Esophagus muscularis mucosa (tissue), 3 donors: Measurements from ENCODE around the gene C19orf53.

Source experiments
- CTCF ChIP-seq, 3 experiments: fragments of 200-600 bp in 2 of 3; fragments of 450-650 bp in 1 of 3; sonication (generic) in 2 of 3; IDR thresholded peaks; one replicate each; pipeline ENCODE4 v1.5.1; 2017 to 2019; ENCODE audit warnings: antibody characterized with exemption in 3 of 3, mild to moderate bottlenecking in 2 of 3, moderate library complexity in 1 of 3
- POLR2A ChIP-seq: fragments of 450-650 bp; IDR thresholded peaks from one replicate; pipeline ENCODE4 v1.6.1; 2017; ENCODE audit warnings: antibody characterized with exemption, moderate library complexity, mild to moderate bottlenecking, low read depth

GRCh38 chr19:13794757-13795589 is 20.7 kb downstream of the C19orf53 start, which contains the start of gene ZSWIM4:
- TF ChIP-seq CTCF (IDR thresholded peaks at IDR 0.05) (no peak), POLR2A (peak; percentile 57)
